ENCODE data around the gene GAS2L2.
"Not testable (repeated sequence)": the region's sequence is repeated elsewhere in the genome, so short reads cannot be mapped to it uniquely, and the experiment has no call there.

Gene GAS2L2

DNA sequence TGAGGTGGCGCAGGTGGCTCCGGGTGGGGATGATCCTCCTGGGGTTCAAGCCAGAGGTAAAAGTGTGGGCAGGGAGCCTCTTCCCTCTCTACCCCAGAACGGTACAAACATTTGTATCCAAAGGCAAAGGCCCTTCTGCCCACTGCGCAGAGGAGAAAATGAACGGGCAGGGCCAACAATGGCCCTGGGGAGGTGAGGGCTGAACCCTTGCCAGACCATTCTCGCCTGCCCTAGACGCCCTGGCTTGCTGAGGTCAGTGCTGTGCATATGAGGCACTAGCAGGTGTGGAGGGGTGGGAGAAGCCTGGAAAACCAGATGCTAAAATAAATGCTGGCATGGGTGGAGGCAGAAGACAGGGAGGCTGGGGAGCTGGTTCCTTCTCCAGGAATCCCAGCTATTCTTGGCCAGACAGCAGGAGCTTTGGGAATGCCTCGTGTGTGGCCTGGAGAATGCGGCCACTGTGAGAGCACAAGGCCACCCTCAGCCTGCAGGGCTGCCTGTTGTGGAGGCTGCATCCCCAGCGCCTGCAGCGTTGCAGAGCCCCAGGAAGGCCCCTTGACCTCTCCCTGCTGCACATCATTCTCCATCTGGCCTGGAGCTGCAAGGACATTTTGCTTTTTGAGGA is 12.2 kb upstream of the GAS2L2 start:
- peaks cover 2% of the 10 kb centered on the region; the same call in 1 of the 2 replicates for H3K9me3 ChIP-seq (ENCODE audit: control insufficient read depth, insufficient read depth, low read length)
- no peaks in the 10 kb centered on the region for H3K36me3 ChIP-seq (ENCODE audit: insufficient read depth, low read length)
- no peak overlapping the region for H3K9ac ChIP-seq (ENCODE audit: low read depth, low read length)
- no peaks in the 10 kb centered on the region for H3K4me1 ChIP-seq (ENCODE audit: insufficient read depth, low read length)

- no peaks in the 10 kb centered on the region for H3K36me3 ChIP-seq (ENCODE audit: insufficient read depth, low read length)
- peaks cover 2% of the 10 kb centered on the region; the same call in 1 of the 2 replicates for H3K9me3 ChIP-seq (ENCODE audit: control insufficient read depth, insufficient read depth, low read length)
- peak overlapping the region; percentile 70; the same call in 1 of the 2 replicates for H3K9ac ChIP-seq (ENCODE audit: low read depth, low read length)
- no peaks in the 10 kb centered on the region for H3K4me1 ChIP-seq (ENCODE audit: insufficient read depth, low read length)
Measured at GRCh38 chr17:35764123-35764991, 11.3 kb upstream of the GAS2L2 start.

GRCh38 chr17:35763767-35764122 is 10.7 kb upstream of the GAS2L2 start:
- H3K9ac ChIP-seq (ENCODE audit: low read depth, low read length) = no peak overlapping the region
- H3K9me3 ChIP-seq (ENCODE audit: control insufficient read depth, insufficient read depth, low read length) = peaks cover 2% of the 10 kb centered on the region; the same call in 1 of the 2 replicates
- no peaks in the 10 kb centered on the region for H3K4me1 ChIP-seq (ENCODE audit: insufficient read depth, low read length)
- no peaks in the 10 kb centered on the region for H3K36me3 ChIP-seq (ENCODE audit: insufficient read depth, low read length)

DNA sequence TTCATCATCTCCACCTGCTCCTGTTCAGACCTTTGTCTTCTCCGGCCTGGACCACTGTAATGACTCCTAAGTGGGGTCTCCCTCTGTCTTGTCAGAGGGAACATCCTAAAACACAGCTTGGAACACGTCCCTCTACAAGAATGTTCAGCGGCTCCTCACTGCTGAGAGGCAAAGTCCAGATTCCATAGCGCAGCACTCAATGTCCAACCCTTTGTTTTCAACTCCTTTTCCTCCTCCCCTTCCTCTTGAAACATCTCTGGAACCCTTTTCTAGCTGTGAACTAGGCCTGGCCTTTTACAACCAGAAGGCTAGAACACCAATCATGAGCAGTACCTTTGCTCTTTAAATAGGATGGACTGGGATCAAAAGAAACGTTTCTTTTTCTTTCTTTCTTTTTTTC is 8.6 kb upstream of the GAS2L2 start:
- H3K9me3 ChIP-seq (ENCODE audit: control insufficient read depth, insufficient read depth, low read length) = peaks cover 2% of the 10 kb centered on the region; the same call in 1 of the 2 replicates
- H3K9ac ChIP-seq (ENCODE audit: low read depth, low read length) = no peak overlapping the region
- H3K4me1 ChIP-seq (ENCODE audit: insufficient read depth, low read length) = no peaks in the 10 kb centered on the region
- no peaks in the 10 kb centered on the region for H3K36me3 ChIP-seq (ENCODE audit: insufficient read depth, low read length)

DNA sequence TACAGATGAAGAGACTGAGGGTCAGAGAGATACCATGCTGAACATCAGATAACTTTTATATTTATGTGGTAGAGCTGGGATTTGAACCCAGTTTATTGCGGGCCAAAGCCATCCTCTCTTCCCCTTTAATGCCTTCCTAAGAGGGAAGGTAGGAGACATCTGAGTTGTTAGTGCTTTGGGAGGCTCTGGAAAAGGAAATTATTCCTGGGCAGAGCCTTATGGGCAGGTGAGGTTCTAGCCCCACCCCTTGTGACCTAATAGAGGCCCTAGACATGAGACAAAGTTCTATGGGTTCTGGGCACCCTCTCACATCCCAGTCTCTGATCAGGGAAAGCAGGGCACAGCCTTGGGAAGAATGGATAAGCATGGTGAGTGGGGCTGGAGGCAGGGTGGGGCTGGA is 7.5 kb upstream of the GAS2L2 start, which contains the start of gene C17orf50:
C17orf50 (plus strand) TSS at position 301 of the 400 bp plus-strand sequence; CDS start at position 356, 55 bp downstream.
- Histone ChIP-seq H3K4me1 (ENCODE audit: insufficient read depth, low read length) (no peaks in the 10 kb centered on the region), H3K9ac (ENCODE audit: low read depth, low read length) (no peak within 1 kb of the TSS), H3K36me3 (ENCODE audit: insufficient read depth, low read length) (no peaks in the 10 kb centered on the region), H3K9me3 (ENCODE audit: control insufficient read depth, insufficient read depth, low read length) (peaks cover 2% of the 10 kb centered on the region; the same call in 1 of the 2 replicates)

DNA sequence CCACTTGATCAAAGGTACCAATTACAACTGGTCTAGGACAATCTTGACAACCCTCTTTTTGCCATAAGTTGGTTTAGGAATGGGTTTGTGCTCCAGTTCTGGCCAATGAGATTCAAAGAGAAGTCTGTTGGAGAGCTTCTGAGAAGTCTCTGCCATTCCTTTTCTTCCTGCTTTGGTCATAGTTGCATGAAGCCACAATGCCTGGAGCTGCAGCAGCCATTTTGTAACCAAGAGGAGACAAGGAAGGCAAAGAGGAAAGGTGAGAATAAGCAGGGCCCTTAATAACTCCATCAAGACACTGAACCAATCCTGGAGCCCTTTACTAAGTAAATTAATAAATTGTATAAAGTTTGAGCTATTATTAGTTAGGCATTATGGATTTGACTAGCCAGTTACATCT is 4.2 kb upstream of the GAS2L2 start:
- no peaks in the 10 kb centered on the region for H3K36me3 ChIP-seq (ENCODE audit: insufficient read depth, low read length)
- no peaks in the 10 kb centered on the region; the same call in 1 of the 2 replicates for H3K4me1 ChIP-seq (ENCODE audit: insufficient read depth, low read length)
- H3K9me3 ChIP-seq (ENCODE audit: control insufficient read depth, insufficient read depth, low read length) = peaks cover under 1% of the 10 kb centered on the region; the same call in 1 of the 2 replicates
- H3K9ac ChIP-seq (ENCODE audit: low read depth, low read length) = no peak overlapping the region

DNA sequence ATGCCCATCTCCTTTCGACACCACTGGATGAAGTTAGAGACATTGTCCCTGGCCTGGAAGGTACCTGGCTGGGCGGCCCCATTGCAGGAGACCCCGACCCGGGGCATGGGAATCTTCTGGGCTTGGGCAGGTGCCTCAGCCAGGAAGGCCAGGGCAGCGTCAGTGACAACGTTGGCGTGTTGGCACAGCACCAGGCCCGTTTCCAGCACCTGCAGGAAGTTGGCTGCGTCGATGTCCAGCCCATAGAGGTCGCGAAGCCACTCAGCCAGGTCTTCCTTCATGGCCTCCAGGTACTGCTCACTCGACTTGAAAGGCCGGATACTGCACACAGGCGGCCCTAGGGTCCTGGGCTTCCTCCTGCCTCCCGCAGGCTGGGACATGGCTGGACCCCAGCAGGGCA is 568 bp downstream of the GAS2L2 start:
- Histone ChIP-seq H3K4me1 (ENCODE audit: insufficient read depth, low read length) (peaks cover 8% of the 10 kb centered on the region; the same call in 1 of the 2 replicates), H3K9me3 (ENCODE audit: control insufficient read depth, insufficient read depth, low read length) (no peaks in the 10 kb centered on the region), H3K9ac (ENCODE audit: low read depth, low read length) (no peak overlapping the region), H3K36me3 (ENCODE audit: insufficient read depth, low read length) (no peaks in the 10 kb centered on the region)

GRCh38 chr17:35751541-35751940 is 1.5 kb downstream of the GAS2L2 start:
- H3K9me3 ChIP-seq (ENCODE audit: control insufficient read depth, insufficient read depth, low read length); H3K36me3 ChIP-seq (ENCODE audit: insufficient read depth, low read length); H3K4me1 ChIP-seq (ENCODE audit: insufficient read depth, low read length); H3K9ac ChIP-seq (ENCODE audit: low read depth, low read length): not testable (repeated sequence)

DNA sequence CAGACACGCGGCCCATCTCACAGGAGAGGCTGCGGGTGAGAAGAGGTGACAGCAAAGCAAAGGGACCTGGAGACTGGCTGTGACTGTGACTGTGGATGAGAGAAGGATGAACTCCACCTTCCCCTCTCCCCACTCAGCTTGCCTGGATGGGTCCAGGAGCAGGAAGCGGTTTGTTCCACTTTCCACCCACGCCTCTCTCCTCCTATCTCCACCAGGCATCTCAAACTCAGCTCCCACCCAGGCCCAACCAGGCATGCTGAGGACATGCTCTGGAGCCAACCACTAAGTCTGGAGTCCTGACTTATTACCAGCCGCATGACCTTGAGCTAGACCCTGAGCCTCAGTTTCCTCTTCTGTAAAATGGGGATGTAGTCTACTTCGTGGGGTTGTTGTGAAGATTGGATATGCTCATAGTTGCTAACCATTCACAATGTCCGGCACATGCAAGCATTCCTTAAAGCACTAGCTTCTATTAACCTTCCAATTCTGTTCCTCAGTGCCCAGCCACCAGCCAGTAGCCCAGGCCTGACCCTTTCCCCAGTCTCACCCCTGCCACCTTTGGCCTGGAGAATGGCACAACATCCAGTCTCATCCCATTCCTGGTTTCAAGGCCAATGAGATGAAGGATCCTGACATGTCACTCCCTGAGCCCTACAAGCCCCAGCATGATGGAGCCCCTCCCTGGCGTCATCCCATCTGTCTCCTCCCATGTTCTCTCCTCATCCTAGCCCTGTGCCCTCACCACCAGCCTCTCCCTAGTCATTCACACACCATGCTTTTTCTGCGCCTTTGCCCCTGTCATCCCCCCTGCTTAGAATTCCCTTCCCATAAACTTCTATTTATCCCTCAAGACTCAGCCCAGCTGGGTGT is 2.3 kb downstream of the GAS2L2 start:
- H3K4me1 ChIP-seq (ENCODE audit: insufficient read depth, low read length) = peaks cover 8% of the 10 kb centered on the region; the same call in 1 of the 2 replicates
- no peaks in the 10 kb centered on the region for H3K9me3 ChIP-seq (ENCODE audit: control insufficient read depth, insufficient read depth, low read length)
- peak overlapping the region; percentile 32; the same call in 1 of the 2 replicates for H3K9ac ChIP-seq (ENCODE audit: low read depth, low read length)
- H3K36me3 ChIP-seq (ENCODE audit: insufficient read depth, low read length) = no peaks in the 10 kb centered on the region

DNA sequence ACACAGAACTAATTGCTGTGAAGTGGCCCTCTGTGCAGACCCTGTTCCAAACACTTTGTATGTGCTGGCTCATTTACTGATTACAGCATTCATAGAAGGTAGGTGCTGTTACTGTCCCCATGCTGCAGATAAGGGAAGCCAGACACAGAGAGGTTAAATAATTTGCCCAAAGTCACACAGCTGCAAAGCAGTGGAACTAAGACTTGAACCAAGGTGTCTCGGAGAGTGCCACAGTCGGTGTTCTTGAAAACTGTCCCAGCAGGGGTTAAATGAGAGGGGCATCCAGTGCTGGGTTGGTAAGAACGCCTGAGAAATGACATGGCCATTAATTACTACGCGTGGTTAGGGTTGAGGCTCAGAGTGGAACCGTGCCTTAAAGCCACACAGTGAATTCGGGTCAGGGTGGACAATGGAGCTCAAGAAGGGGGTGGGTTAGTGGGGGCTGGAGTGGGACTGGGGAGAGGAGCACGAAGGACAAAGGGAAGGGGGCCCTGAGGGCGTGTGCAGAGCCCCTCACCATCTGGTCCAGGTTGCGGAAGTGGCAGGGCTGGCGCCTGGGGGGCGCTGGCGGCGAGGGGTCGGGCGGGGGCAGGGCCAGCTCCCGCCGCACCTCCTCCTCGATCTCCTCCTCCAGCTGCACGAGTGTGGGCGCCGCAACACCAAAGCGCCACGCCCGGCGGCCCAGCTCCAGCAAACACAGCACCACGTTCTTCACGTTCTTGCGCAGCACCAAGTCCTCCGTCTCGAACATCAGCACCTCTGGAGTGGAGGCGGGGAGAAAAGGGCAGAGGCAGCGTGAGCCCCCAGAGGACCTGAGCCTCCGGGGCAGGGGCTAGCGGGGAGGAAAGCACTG is 3.3 kb downstream of the GAS2L2 start:
- peak overlapping the region; percentile 32; the same call in 1 of the 2 replicates for H3K9ac ChIP-seq (ENCODE audit: low read depth, low read length)
- peaks cover 8% of the 10 kb centered on the region; the same call in 1 of the 2 replicates for H3K4me1 ChIP-seq (ENCODE audit: insufficient read depth, low read length)
- no peaks in the 10 kb centered on the region for H3K9me3 ChIP-seq (ENCODE audit: control insufficient read depth, insufficient read depth, low read length)
- no peaks in the 10 kb centered on the region for H3K36me3 ChIP-seq (ENCODE audit: insufficient read depth, low read length)

DNA sequence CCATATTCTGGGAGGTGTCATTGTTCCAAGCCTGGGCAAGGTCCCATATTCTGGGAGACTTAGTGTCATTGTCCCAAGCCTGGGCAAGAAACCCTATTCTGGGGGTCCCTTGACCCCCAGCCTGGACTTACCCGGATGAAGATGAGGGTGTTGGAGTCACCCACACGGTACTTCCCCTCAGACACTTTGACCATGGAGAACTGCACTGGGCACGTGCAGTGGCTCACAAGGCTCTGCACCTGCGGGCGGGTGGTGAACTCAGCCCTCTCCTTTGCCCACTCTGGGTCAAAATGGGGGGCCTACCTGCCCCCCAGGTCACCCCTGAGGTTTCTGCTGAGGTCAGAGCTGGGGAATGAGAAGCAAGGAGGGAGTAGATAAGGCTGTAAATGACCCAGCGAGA is 4.1 kb downstream of the GAS2L2 start:
- Histone ChIP-seq H3K9ac (ENCODE audit: low read depth, low read length) (no peak overlapping the region), H3K36me3 (ENCODE audit: insufficient read depth, low read length) (no peaks in the 10 kb centered on the region), H3K9me3 (ENCODE audit: control insufficient read depth, insufficient read depth, low read length) (no peaks in the 10 kb centered on the region), H3K4me1 (ENCODE audit: insufficient read depth, low read length) (peaks cover 8% of the 10 kb centered on the region; the same call in 1 of the 2 replicates)

GRCh38 chr17:35748341-35748841 is 4.6 kb downstream of the GAS2L2 start:
- H3K36me3 ChIP-seq (ENCODE audit: insufficient read depth, low read length) = no peaks in the 10 kb centered on the region
- H3K4me1 ChIP-seq (ENCODE audit: insufficient read depth, low read length) = peaks cover 8% of the 10 kb centered on the region; the same call in 1 of the 2 replicates
- no peaks in the 10 kb centered on the region for H3K9me3 ChIP-seq (ENCODE audit: control insufficient read depth, insufficient read depth, low read length)
- no peak overlapping the region for H3K9ac ChIP-seq (ENCODE audit: low read depth, low read length)

GRCh38 chr17:35747540-35748017 is 5.5 kb downstream of the GAS2L2 start:
- Histone ChIP-seq H3K9me3 (ENCODE audit: control insufficient read depth, insufficient read depth, low read length) (no peaks in the 10 kb centered on the region), H3K4me1 (ENCODE audit: insufficient read depth, low read length) (peaks cover 8% of the 10 kb centered on the region; the same call in 1 of the 2 replicates), H3K36me3 (ENCODE audit: insufficient read depth, low read length) (no peaks in the 10 kb centered on the region), H3K9ac (ENCODE audit: low read depth, low read length) (no peak overlapping the region)

All from ES-I3 (cell line).